OCI-LY1 (cell line): ENCODE data around the gene PTPRG.

Experiments
- H2AFZ ChIP-seq: fragments of 200-600 bp; sonication (generic), shearing (Covaris generic); 2 replicates; pipeline ENCODE4 v1.6.0; 2014; ENCODE audit warnings: antibody characterized with exemption, mild to moderate bottlenecking, low read length
- H3F3A ChIP-seq: fragments of 200-600 bp; sonication (generic), shearing (Covaris generic); 2 replicates; pipeline ENCODE4 v1.6.0; 2014; ENCODE audit warnings: mild to moderate bottlenecking, antibody characterized with exemption, low read length, moderate library complexity; ENCODE audit not compliant: insufficient read depth
- H3K27ac ChIP-seq: fragments of 200-600 bp; sonication (generic); 2 replicates; pipeline ENCODE4 v1.5.1; 2014; ENCODE audit warnings: low read length, mixed run types, mild to moderate bottlenecking, low read depth; ENCODE audit not compliant: poor library complexity, severe bottlenecking
- H3K27me3 ChIP-seq: fragments of 200-600 bp; sonication (generic); 2 replicates; pipeline ENCODE4 v1.6.0; 2014; ENCODE audit warnings: antibody characterized with exemption, mild to moderate bottlenecking, low read length, moderate library complexity; ENCODE audit not compliant: insufficient read depth
- H3K36me3 ChIP-seq: fragments of 200-600 bp; sonication (generic); 2 replicates; pipeline ENCODE4 v1.6.1; 2014; ENCODE audit warnings: mild to moderate bottlenecking, antibody characterized with exemption, low read length, moderate library complexity, mixed read lengths; ENCODE audit not compliant: insufficient read depth
- H3K4me1 ChIP-seq: fragments of 200-600 bp; sonication (generic); 2 replicates; pipeline ENCODE4 v1.5.1; 2014; ENCODE audit warnings: mild to moderate bottlenecking, low read length, moderate library complexity; ENCODE audit not compliant: insufficient read depth, severe bottlenecking
- H3K4me2 ChIP-seq: fragments of 200-600 bp; sonication (generic), shearing (Covaris generic); 2 replicates; pipeline ENCODE4 v1.6.1; 2014; ENCODE audit warnings: low read length
- H3K4me3 ChIP-seq: fragments of 200-600 bp; sonication (generic); 2 replicates; pipeline ENCODE4 v1.5.1; 2014; ENCODE audit warnings: low read length, low read depth, mild to moderate bottlenecking, mixed read lengths; ENCODE audit not compliant: poor library complexity, severe bottlenecking
- H3K79me2 ChIP-seq: fragments of 200-600 bp; shearing (Covaris generic); 2 replicates; pipeline ENCODE4 v1.6.1; 2016; ENCODE audit warnings: mixed run types, low read length, mixed read lengths; ENCODE audit not compliant: insufficient read depth
- H3K9ac ChIP-seq: fragments of 200-600 bp; sonication (generic), shearing (Covaris generic); 2 replicates; pipeline ENCODE4 v1.6.1; 2014; ENCODE audit warnings: mild to moderate bottlenecking, low read length, mixed read lengths
- H3K9me2 ChIP-seq: fragments of 200-600 bp; sonication (generic), shearing (Covaris generic); 2 replicates; pipeline ENCODE4 v1.6.1; 2014; ENCODE audit warnings: low read depth, mild to moderate bottlenecking, low read length, mixed read lengths
- H3K9me3 ChIP-seq: fragments of 200-600 bp; shearing (Covaris generic); 2 replicates; pipeline ENCODE4 v1.6.1; 2014; ENCODE audit warnings: low read length, mixed read lengths
- H4K20me1 ChIP-seq: fragments of 200-600 bp; sonication (generic), shearing (Covaris generic); 2 replicates; pipeline ENCODE4 v1.6.0; 2016; ENCODE audit warnings: mild to moderate bottlenecking, low read length; ENCODE audit not compliant: insufficient read depth
- EZH2 ChIP-seq: fragments of 200-600 bp; sonication (generic), shearing (Covaris generic); IDR thresholded peaks from 2 replicates; pipeline ENCODE4 v1.8.0; 2017; ENCODE audit warnings: borderline replicate concordance, mixed run types, mild to moderate bottlenecking, antibody characterized with exemption, low read length, moderate library complexity, mixed read lengths
- TF ChIP-seq, protein P1 (sequence below): fragments of 200-600 bp; sonication (generic), shearing (Covaris generic); IDR thresholded peaks from 2 replicates; pipeline ENCODE4 v1.5.1; 2017; ENCODE audit warnings: mild to moderate bottlenecking, antibody characterized with exemption, low read length, moderate library complexity, mixed read lengths

PTPRG gene

DNA sequence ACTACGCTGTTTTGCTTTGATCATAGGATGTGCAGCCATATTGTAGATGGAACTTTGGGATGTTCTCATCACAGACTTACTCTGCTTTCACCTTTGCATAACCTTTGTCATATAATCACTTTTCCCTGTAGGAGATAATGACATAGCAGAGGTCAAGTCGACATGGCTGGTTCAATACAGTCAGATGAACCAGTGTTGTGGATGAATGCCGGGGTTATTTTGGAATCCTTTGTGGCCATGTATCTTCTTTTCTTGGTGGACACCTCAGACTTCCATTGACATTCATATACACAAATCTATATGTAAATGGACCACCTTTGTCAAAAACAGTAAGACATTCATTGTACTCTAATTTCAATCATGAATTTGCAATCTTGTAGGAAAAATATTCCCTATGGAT, 180.2 kb downstream of the PTPRG start:
- Histone ChIP-seq H4K20me1 (no peaks in the 10 kb centered on the region), H2AFZ (no peak overlapping the region), H3F3A (no peaks in the 10 kb centered on the region), H3K27ac (no peak overlapping the region), H3K27me3 (no peaks in the 10 kb centered on the region), H3K4me2 (no peak overlapping the region), H3K36me3 (no peaks in the 10 kb centered on the region), H3K9me2 (no peaks in the 10 kb centered on the region), H3K4me3 (no peak overlapping the region), H3K9me3 (no peaks in the 10 kb centered on the region), H3K79me2 (no peaks in the 10 kb centered on the region), H3K9ac (no peak overlapping the region), H3K4me1 (no peaks in the 10 kb centered on the region)
- TF ChIP-seq, protein P1, sequence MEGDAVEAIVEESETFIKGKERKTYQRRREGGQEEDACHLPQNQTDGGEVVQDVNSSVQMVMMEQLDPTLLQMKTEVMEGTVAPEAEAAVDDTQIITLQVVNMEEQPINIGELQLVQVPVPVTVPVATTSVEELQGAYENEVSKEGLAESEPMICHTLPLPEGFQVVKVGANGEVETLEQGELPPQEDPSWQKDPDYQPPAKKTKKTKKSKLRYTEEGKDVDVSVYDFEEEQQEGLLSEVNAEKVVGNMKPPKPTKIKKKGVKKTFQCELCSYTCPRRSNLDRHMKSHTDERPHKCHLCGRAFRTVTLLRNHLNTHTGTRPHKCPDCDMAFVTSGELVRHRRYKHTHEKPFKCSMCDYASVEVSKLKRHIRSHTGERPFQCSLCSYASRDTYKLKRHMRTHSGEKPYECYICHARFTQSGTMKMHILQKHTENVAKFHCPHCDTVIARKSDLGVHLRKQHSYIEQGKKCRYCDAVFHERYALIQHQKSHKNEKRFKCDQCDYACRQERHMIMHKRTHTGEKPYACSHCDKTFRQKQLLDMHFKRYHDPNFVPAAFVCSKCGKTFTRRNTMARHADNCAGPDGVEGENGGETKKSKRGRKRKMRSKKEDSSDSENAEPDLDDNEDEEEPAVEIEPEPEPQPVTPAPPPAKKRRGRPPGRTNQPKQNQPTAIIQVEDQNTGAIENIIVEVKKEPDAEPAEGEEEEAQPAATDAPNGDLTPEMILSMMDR, result no peak
- no peak for TF ChIP-seq EZH2

DNA sequence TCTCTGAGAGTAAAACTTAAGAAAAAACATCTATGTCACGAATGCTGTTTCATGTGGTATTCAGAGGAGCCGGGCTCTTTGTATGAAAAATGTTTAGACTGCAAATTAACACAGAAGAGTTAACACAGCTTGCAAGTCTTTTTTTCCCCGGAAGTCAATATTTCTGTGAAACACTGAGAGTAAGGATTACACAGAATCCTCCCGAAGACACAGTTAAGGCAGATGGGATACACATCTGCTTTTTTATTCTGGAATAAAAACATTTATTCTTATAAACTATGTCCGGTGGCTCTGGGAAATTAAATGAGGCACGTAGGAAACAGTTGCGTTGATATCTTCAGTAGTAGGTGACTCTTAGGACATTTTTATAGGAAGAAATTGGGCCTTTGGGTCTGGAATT, 180.6 kb downstream of the PTPRG start:
- TF ChIP-seq, protein P1, result no peak
- TF ChIP-seq EZH2, result no peak

DNA sequence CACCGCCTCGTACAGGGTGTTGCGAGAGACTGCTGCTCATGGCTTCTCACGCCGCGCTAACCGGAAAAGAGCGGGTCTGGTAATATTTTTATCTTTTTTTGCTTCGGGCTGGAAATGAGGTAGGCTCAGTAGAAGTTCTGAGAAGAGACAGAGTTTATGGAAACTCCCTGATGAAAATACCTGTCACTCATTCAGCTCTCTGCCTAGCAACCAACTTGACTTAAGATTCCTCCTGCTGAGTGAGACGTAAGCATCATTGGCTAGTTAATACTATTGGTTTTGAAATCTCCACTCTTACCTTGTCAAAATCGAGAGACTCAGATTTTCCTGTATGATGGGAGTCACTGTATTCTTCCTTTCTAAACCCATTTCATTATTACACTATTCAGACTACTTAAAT, 181.7 kb downstream of the PTPRG start:
- Histone ChIP-seq H3F3A (no peaks in the 10 kb centered on the region), H3K9me3 (no peaks in the 10 kb centered on the region), H3K79me2 (no peaks in the 10 kb centered on the region), H3K36me3 (no peaks in the 10 kb centered on the region), H3K4me2 (no peak overlapping the region), H3K4me3 (no peak overlapping the region), H3K27ac (no peak overlapping the region), H4K20me1 (no peaks in the 10 kb centered on the region), H3K9me2 (no peaks in the 10 kb centered on the region), H3K27me3 (no peaks in the 10 kb centered on the region), H3K9ac (no peak overlapping the region), H3K4me1 (no peaks in the 10 kb centered on the region), H2AFZ (no peak overlapping the region)
- TF ChIP-seq, protein P1, result no peak
- no peak for TF ChIP-seq EZH2

More for the DNA sequence above, 180.6 kb downstream of the PTPRG start:
- H3F3A ChIP-seq, result no peaks in the 10 kb centered on the region
- no peaks in the 10 kb centered on the region for H3K27me3 ChIP-seq
- no peak overlapping the region for H3K4me2 ChIP-seq
- no peaks in the 10 kb centered on the region for H3K79me2 ChIP-seq
- H3K4me1 ChIP-seq, result no peaks in the 10 kb centered on the region
- H3K9me2 ChIP-seq, result no peaks in the 10 kb centered on the region
- no peak overlapping the region for H3K27ac ChIP-seq
- no peaks in the 10 kb centered on the region for H4K20me1 ChIP-seq
- no peaks in the 10 kb centered on the region for H3K36me3 ChIP-seq
- no peak overlapping the region for H2AFZ ChIP-seq
- no peak overlapping the region for H3K9ac ChIP-seq
- no peak overlapping the region for H3K4me3 ChIP-seq
- no peaks in the 10 kb centered on the region for H3K9me3 ChIP-seq
